Measurements from ENCODE around the gene RFLNA. TPM values are rescaled to one million over a fixed set of nuclear protein-coding genes. Genes with fewer than 3 reads are reported as not detected.

Gene RFLNA
- total and polyA plus RNA-seq, 5 donors = 0.22 to 0.82 (median 0.61) TPM

DNA sequence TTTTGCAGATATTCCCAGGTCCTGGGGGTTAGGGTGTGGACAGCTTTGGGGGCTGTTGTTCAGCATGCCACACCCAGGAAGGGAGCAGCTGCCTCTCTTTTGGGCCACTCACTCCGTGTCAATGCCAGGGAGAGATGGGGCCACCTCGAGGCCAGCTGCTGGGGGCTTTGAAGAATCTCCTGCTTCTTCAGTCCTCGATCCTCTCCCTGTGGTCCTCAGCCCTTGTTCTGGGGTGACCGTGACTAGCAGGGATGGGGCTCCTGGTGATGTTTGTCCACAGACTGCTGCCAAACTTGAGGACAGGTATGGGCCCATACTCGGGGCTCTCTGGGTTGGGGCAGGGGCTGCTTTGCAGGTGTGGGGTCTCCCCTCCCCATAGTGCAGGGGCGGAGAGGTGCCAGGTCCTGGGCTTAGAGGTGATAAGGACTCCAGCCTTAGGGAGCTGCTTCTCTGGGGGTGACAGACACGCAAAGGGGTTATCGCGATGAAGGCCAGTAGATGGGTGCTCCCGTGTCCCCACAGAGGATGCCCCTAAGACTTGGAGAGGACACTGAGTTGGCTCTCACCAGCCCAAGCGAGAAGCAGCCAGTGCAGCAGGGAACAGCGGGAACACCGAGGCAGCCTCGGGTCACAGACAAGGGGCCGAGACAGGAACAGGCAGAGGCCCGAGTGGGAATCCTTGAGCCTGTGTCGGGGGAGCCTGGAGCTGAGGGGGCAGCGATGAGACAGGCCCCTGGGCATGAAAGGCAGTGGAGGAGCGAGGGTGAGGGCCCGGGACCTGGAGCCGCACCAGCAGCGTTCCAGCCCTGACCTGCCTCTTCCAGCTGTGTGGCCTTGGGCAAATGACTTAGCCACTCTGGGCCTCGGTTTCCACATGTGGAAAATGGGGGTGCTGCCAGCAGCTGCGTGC, 11.1 kb downstream of the RFLNA start:
- Histone ChIP-seq H3K27me3 (ENCODE audit: control insufficient read depth, insufficient read depth) (no peaks in the 10 kb centered on the region), H3K9me3 (ENCODE audit: control insufficient read depth, low read length) (no peaks in the 10 kb centered on the region), H3K4me1 (ENCODE audit: control insufficient read depth, insufficient read depth, low read length) (no peaks in the 10 kb centered on the region), H3K27ac (ENCODE audit: low read length) (no peak overlapping the region), H3K4me3 (ENCODE audit: low read length) (no peak overlapping the region)
- intact Hi-C loops (cut with DNase I) = no loop called here
- peak in 1 of 3 donors; percentile 26 for DNase-seq
- ATAC-seq = no peak
- WGBS = 89% methylated on average over 24 of the region's 24 CpGs

DNA sequence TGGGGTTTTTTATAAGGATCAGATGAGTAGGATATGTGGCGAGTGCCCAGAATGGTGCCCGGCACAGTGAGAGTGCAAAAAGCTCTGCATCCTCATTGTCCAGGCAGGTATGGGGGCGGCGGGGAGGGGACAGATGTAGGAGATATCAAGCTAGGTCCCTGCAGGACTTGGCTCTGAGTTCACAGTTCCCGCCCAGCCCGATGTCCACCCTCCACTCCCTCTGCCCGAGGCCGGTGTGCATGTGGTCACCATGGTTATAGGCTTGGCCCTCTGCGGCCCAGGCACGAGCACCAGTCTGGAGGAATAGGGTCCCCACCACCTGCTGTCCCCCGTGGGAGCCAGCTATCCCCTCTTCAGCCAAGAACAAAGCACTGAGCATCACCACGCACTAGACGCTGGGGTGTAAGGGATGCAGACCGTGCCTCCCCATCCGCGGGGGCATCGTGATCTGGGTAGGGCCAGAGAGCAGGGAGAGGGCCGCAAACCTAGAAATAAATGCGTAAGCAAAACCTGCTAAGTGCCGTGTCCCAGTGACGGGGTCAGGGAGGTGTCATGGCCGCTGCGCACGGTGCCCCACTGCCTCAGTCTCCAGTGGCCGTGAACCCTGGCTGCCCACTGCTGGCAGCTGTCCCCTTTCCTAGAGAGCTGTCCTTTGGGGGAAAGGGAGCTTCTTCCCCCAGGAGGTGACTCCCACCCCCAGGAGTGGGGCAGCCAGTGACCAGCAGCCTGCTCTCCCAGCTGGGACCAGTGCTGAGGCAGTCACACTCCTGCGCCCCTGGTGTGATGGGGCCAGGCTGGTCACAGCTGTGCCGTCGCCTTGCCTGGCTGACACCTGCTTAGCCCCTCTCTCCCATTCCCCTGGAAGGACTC, 12.0 kb downstream of the RFLNA start:
- intact Hi-C loops (cut with DNase I) = no loop called here
- ATAC-seq (no peak), DNase-seq (peak in 1 of 3 donors; percentile 26)

DNA sequence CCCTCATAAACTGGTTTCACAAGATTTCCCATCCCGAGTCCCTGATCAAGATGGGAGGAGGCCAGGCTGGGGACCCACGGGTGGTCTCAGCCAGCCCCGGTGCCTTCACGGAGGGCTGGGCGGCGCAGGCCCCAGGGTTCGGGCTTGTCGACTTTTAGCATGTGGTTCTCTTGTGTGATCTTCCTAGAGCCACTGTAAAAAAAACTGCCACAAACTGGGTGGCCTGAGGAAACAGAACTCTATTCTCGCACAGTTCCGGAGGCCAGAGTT, 12.6 kb downstream of the RFLNA start:
- 90% methylated on average over 10 of the region's 10 CpGs for WGBS
- peak in 1 of 3 donors; percentile 7 for DNase-seq
- H3K27ac ChIP-seq (ENCODE audit: low read length) = no peak overlapping the region
- no peak overlapping the region for H3K4me3 ChIP-seq (ENCODE audit: low read length)
- H3K27me3 ChIP-seq (ENCODE audit: control insufficient read depth, insufficient read depth) = no peaks in the 10 kb centered on the region
- ATAC-seq = no peak
- no peaks in the 10 kb centered on the region for H3K4me1 ChIP-seq (ENCODE audit: control insufficient read depth, insufficient read depth, low read length)
- H3K9me3 ChIP-seq (ENCODE audit: control insufficient read depth, low read length) = no peaks in the 10 kb centered on the region
- intact Hi-C loops (cut with DNase I) = no loop called here

More for the DNA sequence above, 12.0 kb downstream of the RFLNA start:
- Histone ChIP-seq H3K4me3 (ENCODE audit: low read length) (no peak overlapping the region), H3K27me3 (ENCODE audit: control insufficient read depth, insufficient read depth) (no peaks in the 10 kb centered on the region), H3K4me1 (ENCODE audit: control insufficient read depth, insufficient read depth, low read length) (no peaks in the 10 kb centered on the region), H3K27ac (ENCODE audit: low read length) (no peak overlapping the region), H3K9me3 (ENCODE audit: control insufficient read depth, low read length) (no peaks in the 10 kb centered on the region)
- 88% methylated on average over 28 of the region's 28 CpGs for WGBS

DNA sequence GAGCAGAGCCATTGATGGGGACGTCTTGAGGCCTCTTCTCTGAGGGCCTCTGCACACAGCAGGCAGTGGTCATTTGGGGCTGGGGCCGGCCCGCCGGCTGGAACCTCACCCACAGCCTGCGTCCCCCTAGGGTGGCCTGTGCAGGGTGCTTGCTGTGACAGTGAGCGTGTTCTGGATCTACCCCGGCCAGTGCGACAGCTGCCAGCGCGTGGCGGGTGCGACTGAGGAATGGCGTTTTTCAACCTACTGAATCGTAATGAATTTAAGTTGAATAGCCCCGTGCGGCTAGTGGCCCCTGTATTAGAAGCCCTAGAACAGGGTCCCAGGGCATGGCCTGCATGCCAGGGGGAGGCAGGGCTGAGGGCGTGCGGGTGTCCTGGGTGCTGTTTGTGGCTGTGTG, 13.8 kb downstream of the RFLNA start:
- WGBS = 96% methylated on average over 18 of the region's 18 CpGs
- Histone ChIP-seq H3K9me3 (ENCODE audit: control insufficient read depth, low read length) (no peaks in the 10 kb centered on the region), H3K4me1 (ENCODE audit: control insufficient read depth, insufficient read depth, low read length) (no peaks in the 10 kb centered on the region), H3K4me3 (ENCODE audit: low read length) (no peak overlapping the region), H3K27ac (ENCODE audit: low read length) (no peak overlapping the region), H3K27me3 (ENCODE audit: control insufficient read depth, insufficient read depth) (no peaks in the 10 kb centered on the region)
- intact Hi-C loops (cut with DNase I) = no loop called here
- peak in 1 of 3 donors; percentile 23 for DNase-seq
- no peak for ATAC-seq

DNA sequence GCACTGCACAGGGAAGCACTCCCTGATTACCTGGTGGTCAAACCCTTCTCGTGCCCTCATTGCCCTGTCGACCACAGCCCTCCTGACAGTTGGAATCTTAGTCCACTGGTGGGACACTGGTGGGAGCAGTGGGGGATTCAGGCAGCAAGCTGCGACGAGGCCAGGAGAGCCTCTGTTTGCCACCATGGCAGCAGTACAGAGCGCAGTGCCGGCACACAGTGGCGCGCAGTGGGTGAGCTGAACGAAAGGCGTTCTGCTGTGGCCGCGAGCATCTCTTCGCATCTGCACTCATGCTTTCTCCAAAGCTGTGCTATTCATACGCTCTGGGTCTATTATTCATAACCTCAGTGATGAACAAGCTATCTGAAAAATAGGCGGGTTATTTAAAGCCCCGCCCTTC, 14.3 kb downstream of the RFLNA start:
- Histone ChIP-seq H3K9me3 (ENCODE audit: control insufficient read depth, low read length) (no peaks in the 10 kb centered on the region), H3K4me3 (ENCODE audit: low read length) (no peak overlapping the region), H3K27me3 (ENCODE audit: control insufficient read depth, insufficient read depth) (no peaks in the 10 kb centered on the region), H3K27ac (ENCODE audit: low read length) (no peak overlapping the region), H3K4me1 (ENCODE audit: control insufficient read depth, insufficient read depth, low read length) (no peaks in the 10 kb centered on the region)
- DNase-seq (peak in 1 of 3 donors; percentile 2), ATAC-seq (no peak)
- intact Hi-C loops (cut with DNase I) = no loop called here
- WGBS = 96% methylated on average over 16 of the region's 16 CpGs

DNA sequence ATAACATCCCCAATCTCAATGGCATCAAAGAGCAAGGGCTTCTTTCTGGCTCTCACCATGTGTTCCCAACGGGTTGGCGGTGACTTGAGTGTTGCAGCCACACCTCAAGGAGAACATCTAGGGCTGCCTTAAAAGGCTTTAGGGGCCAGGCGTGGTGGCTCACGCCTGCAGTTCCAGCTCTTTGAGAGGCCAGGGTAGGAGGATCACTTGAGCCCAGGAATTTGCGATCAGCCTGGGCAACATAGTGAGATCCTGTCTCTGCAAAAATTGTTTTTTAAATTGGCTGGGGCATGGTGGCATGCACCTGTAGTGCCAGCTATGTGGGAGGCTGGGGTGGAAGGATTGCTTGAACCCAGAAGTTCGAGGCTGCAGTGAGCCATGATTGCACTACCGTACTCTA, 14.9 kb downstream of the RFLNA start:
- DNase-seq = peak in 1 of 3 donors; percentile 13

DNA sequence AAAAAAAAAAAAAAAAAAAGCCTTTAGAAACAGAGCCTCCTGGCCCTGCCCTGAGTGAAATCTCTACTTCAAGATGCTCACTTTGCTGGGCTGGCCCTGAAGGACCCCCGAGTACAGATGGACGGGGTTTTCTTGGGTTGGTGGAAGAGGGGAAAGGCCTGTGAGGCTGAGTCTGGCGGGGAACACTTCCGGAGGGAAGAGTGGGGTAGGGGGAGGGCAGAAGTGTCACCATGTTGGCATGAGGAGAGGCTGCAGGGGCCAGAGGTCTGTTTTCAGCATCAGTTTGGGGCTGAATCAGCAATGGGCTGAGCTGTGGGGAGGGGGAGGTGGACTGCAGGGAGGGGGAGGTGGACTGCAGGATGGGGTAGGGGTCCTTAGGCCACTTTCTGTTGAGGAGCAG, 15.3 kb downstream of the RFLNA start:
- 72% methylated on average over 4 of the region's 4 CpGs for WGBS
- intact Hi-C loops (cut with DNase I) = no loop called here

More for the DNA sequence above, 14.9 kb downstream of the RFLNA start:
- Histone ChIP-seq H3K27me3 (ENCODE audit: control insufficient read depth, insufficient read depth) (no peaks in the 10 kb centered on the region), H3K4me3 (ENCODE audit: low read length) (no peak overlapping the region), H3K4me1 (ENCODE audit: control insufficient read depth, insufficient read depth, low read length) (no peaks in the 10 kb centered on the region), H3K9me3 (ENCODE audit: control insufficient read depth, low read length) (no peaks in the 10 kb centered on the region), H3K27ac (ENCODE audit: low read length) (no peak overlapping the region)
- intact Hi-C loops (cut with DNase I) = no loop called here
- 85% methylated on average over 7 of the region's 7 CpGs for WGBS
- ATAC-seq = no peak

DNA sequence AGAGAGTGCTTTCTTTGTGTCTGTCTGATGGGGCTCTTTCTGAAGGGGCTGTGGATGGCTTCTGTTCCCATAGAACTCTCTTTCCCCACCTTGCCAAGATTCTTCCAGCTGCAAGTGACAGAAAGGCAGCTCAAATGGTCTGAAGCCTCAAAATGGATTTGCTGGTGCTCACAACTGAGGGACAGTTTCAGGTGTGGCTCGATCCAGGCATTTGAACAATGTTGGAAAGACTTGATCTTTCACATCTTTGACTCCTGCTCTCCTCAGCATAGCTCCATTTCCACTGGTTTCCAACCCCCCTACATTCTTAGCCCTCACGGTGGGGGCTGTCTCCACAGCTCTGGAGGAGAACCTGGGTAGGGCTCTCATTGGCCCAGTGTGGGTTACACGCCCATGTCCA, 15.9 kb downstream of the RFLNA start:
- WGBS = 96% methylated on average over 3 of the region's 3 CpGs
- ATAC-seq (no peak), DNase-seq (peak in 1 of 3 donors; percentile 2)
- no peaks in the 10 kb centered on the region for H3K27me3 ChIP-seq (ENCODE audit: control insufficient read depth, insufficient read depth)
- no peaks in the 10 kb centered on the region for H3K9me3 ChIP-seq (ENCODE audit: control insufficient read depth, low read length)
- intact Hi-C loops (cut with DNase I) = no loop called here
- no peaks in the 10 kb centered on the region for H3K4me1 ChIP-seq (ENCODE audit: control insufficient read depth, insufficient read depth, low read length)
- no peak overlapping the region for H3K27ac ChIP-seq (ENCODE audit: low read length)
- H3K4me3 ChIP-seq (ENCODE audit: low read length) = no peak overlapping the region

More for the DNA sequence above, 15.3 kb downstream of the RFLNA start:
- Histone ChIP-seq H3K27me3 (ENCODE audit: control insufficient read depth, insufficient read depth) (no peaks in the 10 kb centered on the region), H3K9me3 (ENCODE audit: control insufficient read depth, low read length) (no peaks in the 10 kb centered on the region), H3K27ac (ENCODE audit: low read length) (no peak overlapping the region), H3K4me3 (ENCODE audit: low read length) (no peak overlapping the region), H3K4me1 (ENCODE audit: control insufficient read depth, insufficient read depth, low read length) (no peaks in the 10 kb centered on the region)
- peak in 2 of 3 donors; percentile 7 to 16 for DNase-seq
- no peak for ATAC-seq

DNA sequence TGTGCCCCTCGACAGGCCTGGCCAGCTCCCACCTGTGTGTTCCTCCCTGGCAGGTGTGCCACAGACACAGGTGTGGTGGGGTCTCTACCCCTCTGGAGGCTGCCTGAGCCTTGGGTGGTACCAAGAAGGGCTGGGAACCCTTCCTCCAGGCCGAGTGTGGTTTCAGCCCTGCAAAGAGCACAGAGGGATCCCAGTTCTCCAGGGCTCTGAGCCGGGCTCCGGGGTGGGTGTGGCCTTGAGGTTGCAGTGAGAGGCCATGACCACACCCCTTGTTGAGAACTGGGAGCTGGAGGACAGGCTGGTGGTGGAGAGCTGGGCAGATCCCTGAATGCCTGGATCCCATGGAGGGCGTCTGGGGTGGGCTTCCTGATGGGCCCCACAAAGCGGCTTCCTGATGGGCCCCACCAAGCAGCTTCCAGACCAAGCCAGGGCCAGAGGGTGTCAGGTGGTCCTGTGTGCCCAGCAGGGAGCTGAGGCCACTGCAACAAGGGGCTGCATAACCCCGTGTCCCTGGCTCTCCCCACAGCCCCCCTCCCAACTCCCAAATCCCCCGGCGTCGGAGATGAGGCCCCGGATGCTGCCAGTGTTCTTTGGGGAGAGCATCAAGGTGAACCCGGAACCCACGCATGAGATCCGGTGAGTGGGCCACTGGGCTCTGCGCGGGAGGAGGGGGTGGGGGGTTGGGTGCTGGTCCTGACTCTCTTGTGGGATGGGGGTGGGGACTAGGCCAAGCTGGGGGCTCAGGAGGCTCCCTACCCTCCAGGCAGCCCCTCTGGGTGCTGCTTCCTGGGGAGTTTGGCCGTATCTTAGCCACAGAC, 16.6 kb downstream of the RFLNA start:
- Histone ChIP-seq H3K27ac (ENCODE audit: low read length) (no peak overlapping the region), H3K27me3 (ENCODE audit: control insufficient read depth, insufficient read depth) (no peaks in the 10 kb centered on the region), H3K4me1 (ENCODE audit: control insufficient read depth, insufficient read depth, low read length) (no peaks in the 10 kb centered on the region), H3K4me3 (ENCODE audit: low read length) (no peak overlapping the region), H3K9me3 (ENCODE audit: control insufficient read depth, low read length) (no peaks in the 10 kb centered on the region)
- WGBS = 84% methylated on average over 17 of the region's 17 CpGs
- DNase-seq (peak in 2 of 3 donors; percentile 32 to 41), ATAC-seq (no peak)
- intact Hi-C loops (cut with DNase I) = no loop called here

DNA sequence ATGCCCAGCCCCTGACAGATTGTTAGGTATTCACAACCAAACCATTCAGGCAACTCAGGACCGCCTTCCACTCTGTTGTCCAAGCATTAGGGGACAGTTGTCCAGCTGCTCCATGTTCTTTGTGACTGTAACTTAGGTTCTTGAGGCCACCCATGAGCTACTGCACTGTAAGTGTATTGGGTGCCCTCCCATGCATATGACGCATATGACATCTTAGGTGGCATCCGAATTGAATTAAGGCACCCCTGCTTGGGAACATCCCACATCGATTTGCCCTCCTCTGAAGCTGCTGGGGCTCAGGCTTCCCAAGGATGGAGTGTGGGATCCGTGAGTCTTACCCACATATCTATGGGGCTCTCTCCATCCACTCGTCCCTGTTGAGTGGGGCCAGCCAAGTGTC, 17.7 kb downstream of the RFLNA start:
- H3K27me3 ChIP-seq (ENCODE audit: control insufficient read depth, insufficient read depth) = no peaks in the 10 kb centered on the region
- H3K4me3 ChIP-seq (ENCODE audit: low read length) = no peak overlapping the region
- no peaks in the 10 kb centered on the region for H3K9me3 ChIP-seq (ENCODE audit: control insufficient read depth, low read length)
- H3K27ac ChIP-seq (ENCODE audit: low read length) = no peak overlapping the region
- H3K4me1 ChIP-seq (ENCODE audit: control insufficient read depth, insufficient read depth, low read length) = no peaks in the 10 kb centered on the region
- ATAC-seq = no peak
- peak in 2 of 3 donors; percentile 7 to 25 for DNase-seq
- 75% methylated on average over 6 of the region's 6 CpGs for WGBS
- intact Hi-C loops (cut with DNase I) = no loop called here

All from right cardiac atrium (tissue), 5 donors.